Measurements from ENCODE around the gene MCUR1. TPM values are rescaled to one million over a fixed set of nuclear protein-coding genes. Genes with fewer than 3 reads are reported as not detected.

Gene MCUR1
- total and polyA plus RNA-seq, 7 donors = 7.2 to 34.2 (median 12.9) TPM

DNA sequence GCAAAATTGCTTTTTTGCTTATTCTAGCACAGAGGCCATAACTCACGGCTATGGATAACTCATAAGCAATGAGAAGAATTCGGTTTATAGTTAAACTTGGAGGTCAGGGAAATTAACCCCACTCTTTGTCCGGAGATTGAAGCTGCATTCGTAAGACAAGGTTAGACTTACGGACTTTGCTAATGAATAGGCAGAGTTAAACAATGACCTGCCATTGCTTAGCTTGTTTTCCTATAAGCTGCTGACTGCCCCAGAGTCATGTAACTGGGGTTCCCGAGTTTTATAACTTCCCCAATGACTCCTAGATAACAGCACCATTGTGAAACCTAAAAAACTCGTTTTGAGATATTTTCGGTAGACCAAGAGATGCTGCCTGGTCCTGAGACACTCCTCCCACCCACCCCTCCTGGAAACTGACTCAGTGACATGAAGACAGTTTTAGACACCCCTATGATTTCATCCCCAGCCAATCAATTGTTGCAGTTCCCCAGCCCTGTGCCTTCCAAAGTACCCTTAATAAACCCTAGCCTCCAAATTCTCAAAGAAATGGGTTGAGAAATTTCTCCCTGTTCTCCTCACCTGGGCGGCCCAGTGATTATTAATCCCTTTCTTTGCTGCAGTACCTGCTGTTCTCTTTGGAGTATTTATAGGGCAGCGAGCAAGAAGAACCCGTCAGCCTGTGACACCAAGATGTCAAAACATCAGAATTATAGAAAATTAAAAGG is 33.1 kb upstream of the MCUR1 start:
- H3K27ac ChIP-seq = no peak overlapping the region
- H3K36me3 ChIP-seq = no peaks in the 10 kb centered on the region
- H3K27me3 ChIP-seq = no peaks in the 10 kb centered on the region
- H3K9me3 ChIP-seq = no peaks in the 10 kb centered on the region
- no peak for DNase-seq
- intact Hi-C loops (cut with DNase I) = no loop called here
- peaks cover 0 to 7% (median 3%) of the 10 kb centered on the region in 4 donors for H3K4me1 ChIP-seq
- TF ChIP-seq POLR2AphosphoS5 (IDR thresholded peaks at IDR 0.05) = no peak
- no peak for TF ChIP-seq EP300 (IDR thresholded peaks at IDR 0.05)
- no peak overlapping the region for H3K4me3 ChIP-seq
- 63 to 79% methylated on average over 11 of the region's 11 CpGs for WGBS, 2 donors

- H3K27me3 ChIP-seq = no peaks in the 10 kb centered on the region
- WGBS, 2 donors = 79 to 82% methylated on average over 13 of the region's 13 CpGs
- no peak overlapping the region for H3K4me3 ChIP-seq
- no peak for DNase-seq
- H3K27ac ChIP-seq = no peak overlapping the region
- H3K36me3 ChIP-seq = no peaks in the 10 kb centered on the region
- TF ChIP-seq EP300 (IDR thresholded peaks at IDR 0.05) (no peak), POLR2A (IDR thresholded peaks at IDR 0.05) (no peak), POLR2AphosphoS5 (IDR thresholded peaks at IDR 0.05) (no peak)
- TF ChIP-seq, protein P1, sequence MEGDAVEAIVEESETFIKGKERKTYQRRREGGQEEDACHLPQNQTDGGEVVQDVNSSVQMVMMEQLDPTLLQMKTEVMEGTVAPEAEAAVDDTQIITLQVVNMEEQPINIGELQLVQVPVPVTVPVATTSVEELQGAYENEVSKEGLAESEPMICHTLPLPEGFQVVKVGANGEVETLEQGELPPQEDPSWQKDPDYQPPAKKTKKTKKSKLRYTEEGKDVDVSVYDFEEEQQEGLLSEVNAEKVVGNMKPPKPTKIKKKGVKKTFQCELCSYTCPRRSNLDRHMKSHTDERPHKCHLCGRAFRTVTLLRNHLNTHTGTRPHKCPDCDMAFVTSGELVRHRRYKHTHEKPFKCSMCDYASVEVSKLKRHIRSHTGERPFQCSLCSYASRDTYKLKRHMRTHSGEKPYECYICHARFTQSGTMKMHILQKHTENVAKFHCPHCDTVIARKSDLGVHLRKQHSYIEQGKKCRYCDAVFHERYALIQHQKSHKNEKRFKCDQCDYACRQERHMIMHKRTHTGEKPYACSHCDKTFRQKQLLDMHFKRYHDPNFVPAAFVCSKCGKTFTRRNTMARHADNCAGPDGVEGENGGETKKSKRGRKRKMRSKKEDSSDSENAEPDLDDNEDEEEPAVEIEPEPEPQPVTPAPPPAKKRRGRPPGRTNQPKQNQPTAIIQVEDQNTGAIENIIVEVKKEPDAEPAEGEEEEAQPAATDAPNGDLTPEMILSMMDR (IDR thresholded peaks at IDR 0.05) = no peak
- intact Hi-C loops (cut with DNase I) = no loop called here
- peaks cover 0 to 7% (median 6%) of the 10 kb centered on the region in 4 donors for H3K4me1 ChIP-seq
- no peaks in the 10 kb centered on the region for H3K9me3 ChIP-seq
These were observed 32.5 kb upstream of the MCUR1 start for GRCh38 chr6:13846841-13847240.

DNA sequence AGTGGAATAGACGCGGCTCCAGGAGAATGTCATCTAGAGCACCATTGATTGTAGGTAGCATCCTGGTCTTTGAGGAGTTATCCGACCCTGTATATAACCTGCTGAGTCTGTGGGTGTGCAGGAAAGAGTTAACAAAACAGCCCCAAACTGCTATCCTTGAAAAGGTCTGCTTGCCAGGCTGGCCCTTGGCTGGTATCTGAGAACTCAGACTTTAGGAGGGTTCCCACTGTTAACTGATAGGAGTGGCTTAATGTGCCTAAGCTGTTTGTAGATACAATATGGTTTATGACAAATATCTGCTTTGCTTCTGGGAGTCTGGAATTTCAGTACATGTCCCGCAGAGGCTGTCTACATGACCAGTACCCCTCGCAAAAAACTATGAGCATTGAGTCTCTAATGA is 27.6 kb upstream of the MCUR1 start:
- H3K27ac ChIP-seq = no peak overlapping the region
- H3K27me3 ChIP-seq = no peaks in the 10 kb centered on the region
- H3K4me3 ChIP-seq = no peak overlapping the region
- DNase-seq = no peak
- TF ChIP-seq POLR2AphosphoS5 (IDR thresholded peaks at IDR 0.05) (no peak), POLR2A (IDR thresholded peaks at IDR 0.05) (no peak), EP300 (IDR thresholded peaks at IDR 0.05) (no peak)
- TF ChIP-seq, protein P1 (IDR thresholded peaks at IDR 0.05) = no peak
- H3K36me3 ChIP-seq = no peaks in the 10 kb centered on the region
- H3K9me3 ChIP-seq = no peaks in the 10 kb centered on the region
- peaks cover 0 to 17% (median 0%) of the 10 kb centered on the region in 4 donors for H3K4me1 ChIP-seq
- 90 to 92% methylated on average over 5 of the region's 5 CpGs for WGBS, 2 donors
- intact Hi-C loops (cut with DNase I) = no loop called here

- TF ChIP-seq POLR2AphosphoS5 (IDR thresholded peaks at IDR 0.05) (no peak), POLR2A (IDR thresholded peaks at IDR 0.05) (no peak), EP300 (IDR thresholded peaks at IDR 0.05) (no peak)
- TF ChIP-seq, protein P1 (IDR thresholded peaks at IDR 0.05) = no peak
- no peak for DNase-seq
- Histone ChIP-seq H3K9me3 (no peaks in the 10 kb centered on the region), H3K4me1 (peaks cover 0 to 17% (median 0%) of the 10 kb centered on the region in 4 donors), H3K27me3 (no peaks in the 10 kb centered on the region), H3K36me3 (no peaks in the 10 kb centered on the region), H3K27ac (no peak overlapping the region), H3K4me3 (no peak overlapping the region)
- intact Hi-C loops (cut with DNase I) = no loop called here
- 70 to 86% methylated on average over 3 of the region's 3 CpGs for WGBS, 2 donors
These were observed 24.3 kb upstream of the MCUR1 start for GRCh38 chr6:13838616-13839015.

- no peaks in the 10 kb centered on the region for H3K9me3 ChIP-seq
- H3K27ac ChIP-seq = no peak overlapping the region
- intact Hi-C loops (cut with DNase I) = no loop called here
- H3K36me3 ChIP-seq = no peaks in the 10 kb centered on the region
- 89 to 92% methylated on average over 5 of the region's 5 CpGs for WGBS, 2 donors
- TF ChIP-seq POLR2A (IDR thresholded peaks at IDR 0.05) (no peak), POLR2AphosphoS5 (IDR thresholded peaks at IDR 0.05) (no peak), EP300 (IDR thresholded peaks at IDR 0.05) (no peak)
- TF ChIP-seq, protein P1 (IDR thresholded peaks at IDR 0.05) = no peak
- DNase-seq = no peak
- H3K27me3 ChIP-seq = no peaks in the 10 kb centered on the region
- no peak overlapping the region for H3K4me3 ChIP-seq
- H3K4me1 ChIP-seq = peaks cover 0 to 6% (median 0%) of the 10 kb centered on the region in 4 donors
These were observed 21.8 kb upstream of the MCUR1 start for GRCh38 chr6:13836170-13836569.
